GM10266 (cell line): Measurements from ENCODE around the gene FBH1.
"Not testable (repeated sequence)": the region's sequence is repeated elsewhere in the genome, so short reads cannot be mapped to it uniquely, and the experiment has no call there.

Experiments used
- DNase-seq: peaks from one replicate; pipeline ENCODE4 v3.0.0; 2012; ENCODE audit errors: extremely low spot score
- TF ChIP-seq, protein P1 (sequence below): IDR thresholded peaks from 2 replicates; pipeline ENCODE4 v1.5.1; 2012; ENCODE audit warnings: mild to moderate bottlenecking, low read depth; ENCODE audit not compliant: control insufficient read depth, insufficient read depth; ENCODE audit errors: missing control alignments

The FBH1 gene

DNA sequence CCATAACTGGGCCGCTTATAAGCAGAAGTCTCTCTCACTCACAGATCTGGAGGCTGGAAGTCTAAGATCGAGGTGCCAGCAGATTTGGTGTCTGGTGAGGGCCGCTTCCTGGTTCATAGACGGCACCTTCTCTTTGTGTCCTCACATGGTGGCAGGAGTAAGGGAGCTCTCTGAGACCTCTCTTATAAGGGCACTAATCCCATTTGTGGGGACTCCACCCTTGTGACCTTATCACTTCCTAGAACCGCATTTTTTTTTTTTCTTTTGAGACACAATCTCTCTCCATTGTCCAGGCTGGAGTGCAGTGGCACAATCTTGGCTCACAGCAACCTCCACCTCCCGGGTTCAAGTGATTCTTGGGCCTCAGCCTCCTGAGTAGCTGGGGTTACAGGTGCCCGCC, 8.1 kb downstream of the FBH1 start:
- DNase-seq: no peak
- TF ChIP-seq, protein P1, sequence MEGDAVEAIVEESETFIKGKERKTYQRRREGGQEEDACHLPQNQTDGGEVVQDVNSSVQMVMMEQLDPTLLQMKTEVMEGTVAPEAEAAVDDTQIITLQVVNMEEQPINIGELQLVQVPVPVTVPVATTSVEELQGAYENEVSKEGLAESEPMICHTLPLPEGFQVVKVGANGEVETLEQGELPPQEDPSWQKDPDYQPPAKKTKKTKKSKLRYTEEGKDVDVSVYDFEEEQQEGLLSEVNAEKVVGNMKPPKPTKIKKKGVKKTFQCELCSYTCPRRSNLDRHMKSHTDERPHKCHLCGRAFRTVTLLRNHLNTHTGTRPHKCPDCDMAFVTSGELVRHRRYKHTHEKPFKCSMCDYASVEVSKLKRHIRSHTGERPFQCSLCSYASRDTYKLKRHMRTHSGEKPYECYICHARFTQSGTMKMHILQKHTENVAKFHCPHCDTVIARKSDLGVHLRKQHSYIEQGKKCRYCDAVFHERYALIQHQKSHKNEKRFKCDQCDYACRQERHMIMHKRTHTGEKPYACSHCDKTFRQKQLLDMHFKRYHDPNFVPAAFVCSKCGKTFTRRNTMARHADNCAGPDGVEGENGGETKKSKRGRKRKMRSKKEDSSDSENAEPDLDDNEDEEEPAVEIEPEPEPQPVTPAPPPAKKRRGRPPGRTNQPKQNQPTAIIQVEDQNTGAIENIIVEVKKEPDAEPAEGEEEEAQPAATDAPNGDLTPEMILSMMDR: no peak

DNA sequence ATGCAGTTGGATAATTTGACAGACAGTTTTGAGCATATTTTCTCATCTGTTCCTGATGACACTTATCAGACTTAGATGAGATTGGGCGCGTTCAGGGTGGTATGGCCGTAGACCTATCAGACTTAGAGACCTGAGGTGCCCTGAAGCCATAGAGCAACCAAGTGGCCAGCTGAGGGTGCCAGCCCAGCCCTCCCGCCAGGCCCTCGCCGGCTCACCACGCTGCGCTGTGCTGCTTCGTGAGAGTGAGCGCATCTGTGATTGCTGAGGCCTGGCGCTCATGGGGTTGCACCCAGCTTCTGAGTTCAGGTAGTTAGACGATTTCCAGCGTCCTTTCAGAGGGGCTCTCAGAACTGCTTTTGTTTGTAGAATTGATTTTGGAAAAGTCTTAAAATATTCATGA, 10.2 kb downstream of the FBH1 start:
- DNase-seq: no peak
- TF ChIP-seq, protein P1: no peak

DNA sequence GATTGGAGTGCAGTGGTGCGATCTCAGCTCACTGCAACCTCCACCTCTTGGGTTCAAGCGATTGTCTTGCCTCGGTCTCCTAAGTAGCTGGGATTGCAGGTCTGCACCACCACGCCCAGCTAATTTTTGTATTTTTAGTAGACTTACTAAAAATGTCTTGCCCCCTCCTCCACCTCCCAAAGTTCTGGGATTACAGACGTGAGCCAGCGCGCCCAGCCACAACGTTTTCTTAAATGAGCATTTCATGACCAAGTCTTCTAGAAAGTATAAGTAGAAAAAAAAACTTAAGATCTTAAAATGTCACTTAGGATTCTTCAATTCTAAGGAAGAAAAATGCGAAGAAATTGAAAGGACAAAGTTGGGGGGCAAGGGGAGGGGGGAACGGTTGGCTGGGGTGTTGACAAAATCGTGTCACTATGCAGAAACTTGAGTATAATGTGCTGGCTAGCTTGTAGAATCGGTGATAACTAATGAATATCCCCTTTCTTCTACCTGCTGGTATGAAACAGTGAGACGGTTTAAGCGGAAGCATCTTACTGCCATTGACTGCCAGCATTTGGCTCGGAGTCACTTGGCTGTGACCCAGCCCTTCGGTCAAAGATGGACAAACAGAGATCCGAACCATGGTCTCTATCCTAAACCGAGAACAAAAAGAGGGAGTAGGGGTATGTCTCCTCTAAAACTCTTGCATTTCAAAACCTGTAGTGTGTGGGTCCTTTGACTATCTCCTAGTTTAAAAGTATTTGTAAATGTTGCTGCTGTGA, 12.7 kb downstream of the FBH1 start:
- TF ChIP-seq, protein P1: no peak
- DNase-seq: no peak

DNA sequence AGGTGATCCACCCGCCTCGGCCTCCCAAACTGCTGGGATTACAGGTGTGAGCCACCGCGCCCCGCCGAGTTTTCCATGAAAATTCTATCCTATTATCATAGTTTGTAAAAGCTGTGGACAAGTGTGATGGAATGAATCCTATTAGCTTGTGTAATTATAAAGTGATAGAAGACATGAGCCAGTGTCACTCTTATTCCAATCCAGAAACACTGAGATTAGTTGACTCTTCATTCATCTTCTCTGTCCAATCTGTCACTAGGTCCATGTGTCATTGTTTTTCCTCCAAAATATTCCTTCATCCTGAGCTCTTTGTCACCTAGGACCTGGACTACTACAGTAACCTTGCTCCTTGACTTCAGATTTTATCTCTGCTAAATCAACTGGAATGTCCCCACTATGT, 13.5 kb downstream of the FBH1 start:
- TF ChIP-seq, protein P1: no peak
- DNase-seq: no peak

DNA sequence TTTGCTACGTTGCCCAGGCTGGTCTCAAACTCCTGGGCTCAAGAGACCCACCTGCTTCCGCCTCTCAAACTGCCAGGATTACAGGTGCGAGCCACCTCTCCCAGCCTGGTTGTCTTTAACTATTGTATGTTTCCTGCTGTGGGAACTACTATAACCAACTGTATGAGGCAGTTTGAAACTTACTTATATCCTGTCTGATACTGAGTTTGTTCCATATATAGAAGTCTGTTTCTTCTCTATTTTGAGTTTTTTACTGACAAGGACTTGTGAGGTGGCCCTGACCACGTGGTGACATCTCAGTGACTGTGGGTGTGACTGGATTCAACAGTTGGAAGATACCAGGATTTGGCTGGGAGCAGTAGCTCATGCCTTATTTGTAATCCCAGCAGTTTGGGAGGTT, 14.2 kb downstream of the FBH1 start:
- TF ChIP-seq, protein P1: no peak
- peak; percentile 79 for DNase-seq

DNA sequence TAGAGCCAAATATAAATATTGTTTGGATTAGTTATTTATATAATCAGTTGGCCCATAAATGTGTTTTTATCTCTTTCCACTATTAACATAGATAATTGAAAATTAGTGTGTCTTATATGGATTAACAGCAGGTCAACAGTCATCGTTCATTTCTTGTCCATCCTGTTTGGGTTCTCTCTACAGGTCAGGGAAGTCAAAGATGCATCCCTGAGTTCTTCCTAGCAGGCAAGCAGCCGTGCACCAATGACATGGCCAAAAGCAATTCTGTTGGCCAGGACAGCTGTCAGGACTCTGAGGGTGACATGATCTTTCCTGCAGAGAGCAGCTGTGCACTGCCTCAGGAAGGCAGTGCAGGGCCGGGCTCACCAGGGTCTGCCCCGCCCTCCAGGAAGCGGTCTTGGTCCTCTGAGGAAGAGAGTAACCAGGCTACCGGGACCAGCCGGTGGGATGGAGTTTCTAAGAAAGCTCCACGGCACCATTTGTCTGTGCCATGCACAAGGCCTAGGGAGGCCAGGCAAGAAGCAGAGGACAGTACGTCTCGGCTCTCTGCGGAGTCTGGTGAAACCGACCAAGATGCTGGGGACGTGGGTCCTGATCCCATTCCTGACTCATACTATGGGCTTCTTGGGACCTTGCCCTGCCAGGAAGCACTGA, 15.9 kb downstream of the FBH1 start:
- no peak for DNase-seq
- TF ChIP-seq, protein P1: no peak

DNA sequence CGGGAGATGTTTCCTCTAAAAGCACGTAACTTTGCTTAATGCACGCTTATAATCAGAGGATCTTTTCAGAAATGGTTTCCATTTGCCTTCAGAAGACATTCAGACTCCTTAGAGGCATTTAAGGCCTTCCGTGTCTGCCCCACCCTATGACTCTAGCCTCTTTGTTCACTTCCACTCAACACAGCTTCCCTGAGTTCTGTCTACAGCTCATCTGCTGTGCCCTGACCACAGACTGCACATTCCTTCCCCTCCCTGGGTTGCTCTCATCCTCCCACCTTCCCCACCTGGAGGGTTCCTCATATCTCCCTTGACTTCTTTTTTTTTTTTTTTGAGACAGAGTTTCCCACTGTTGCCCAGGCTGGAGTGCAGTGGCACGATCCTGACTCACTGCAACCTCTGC, 16.6 kb downstream of the FBH1 start:
- TF ChIP-seq, protein P1: no peak
- DNase-seq: no peak

DNA sequence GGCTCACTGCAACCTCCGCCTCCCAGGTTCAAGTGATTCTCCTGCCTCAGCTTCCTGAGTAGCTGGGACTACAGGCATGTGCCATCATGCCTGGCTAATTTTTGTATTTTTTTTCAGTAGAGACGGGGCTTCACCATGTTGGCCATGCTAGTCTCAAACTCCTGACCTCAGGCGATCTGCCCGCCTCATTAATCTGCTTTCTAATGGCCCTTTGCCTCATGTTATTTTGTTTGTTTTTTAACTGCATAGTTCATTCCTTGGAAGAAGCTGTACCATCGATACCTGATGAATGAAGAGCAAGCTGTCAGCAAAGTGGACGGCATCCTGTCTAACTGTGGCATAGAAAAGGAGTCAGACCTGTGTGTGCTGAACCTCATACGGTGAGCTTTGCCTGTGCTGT, 18.6 kb downstream of the FBH1 start:
- not testable (repeated sequence) for DNase-seq
